Breast epithelium (tissue), 4 donors: ENCODE data around the gene PRR29. TPM values are rescaled to one million over a fixed set of nuclear protein-coding genes. Genes with fewer than 3 reads are reported as not detected.

ENCODE experiments used
- DNase-seq, 2 donors: peaks; one replicate each; pipeline ENCODE4 v3.0.0-alpha.2; 2019; ENCODE audit warnings: low spot score in 2 of 2
- H3K27ac ChIP-seq, 2 donors: fragments of 200-600 bp; sonication (generic) in 1 of 2; one replicate each; pipeline ENCODE4 v1.5.1; 2016 to 2019; ENCODE audit warnings: mild to moderate bottlenecking in 1 of 2
- H3K27me3 ChIP-seq, 2 donors: fragments of 200-600 bp; sonication (generic) in 1 of 2; one replicate each; pipeline versions ENCODE4 v1.5.1 to v1.6.0; 2017 to 2019; ENCODE audit warnings: control low read depth in 1 of 2, mild to moderate bottlenecking in 1 of 2
- H3K36me3 ChIP-seq: fragments of 200-600 bp; one replicate; pipeline ENCODE4 v1.5.1; 2019
- H3K4me1 ChIP-seq, 2 donors: fragments of 200-600 bp; sonication (generic); one replicate each; pipeline ENCODE4 v1.5.1; 2016 to 2019; ENCODE audit warnings: control low read depth in 1 of 2
- H3K4me3 ChIP-seq, 3 donors: fragments of 200-600 bp; sonication (generic); 1 replicate in 2 of 3; 2 replicates in 1 of 3; pipeline ENCODE4 v1.5.1; 2016 to 2019; ENCODE audit warnings: mild to moderate bottlenecking in 3 of 3, moderate library complexity in 2 of 3
- H3K9me3 ChIP-seq, 2 donors: fragments of 200-600 bp; sonication (generic) in 1 of 2; one replicate each; pipeline ENCODE4 v1.5.1; 2016 to 2019; ENCODE audit warnings: control low read depth in 1 of 2
- POLR2A ChIP-seq: fragments of 450-650 bp; IDR thresholded peaks from one replicate; pipeline ENCODE4 v1.6.1; 2016; ENCODE audit warnings: antibody characterized with exemption, mild to moderate bottlenecking, moderate library complexity
- POLR2AphosphoS5 ChIP-seq, 3 donors: sonication (generic); formaldehyde crosslinking; IDR thresholded peaks; one replicate each; pipeline ENCODE4 v1.6.1; 2017; ENCODE audit warnings: antibody characterized with exemption in 3 of 3
- intact Hi-C: fragments of 100-400 bp; cut with DNase I; formaldehyde crosslinking; loops from one replicate; pipeline ENCODE4 v1.15.1; 2023; ENCODE audit warnings: low total_unique reads
- total RNA-seq, 3 donors: library from RNA; depleted of rRNA; stranded (reverse); fragments of >200 nt; gene quantifications; one replicate each; pipeline ENCODE4 v1.1.0, GENCODE V29; 2016
- TF ChIP-seq, protein P1 (sequence below), 3 donors: fragments of 450-650 bp; IDR thresholded peaks; one replicate each; pipeline ENCODE4 v1.5.1; 2016 to 2017; ENCODE audit warnings: antibody characterized with exemption in 3 of 3, mild to moderate bottlenecking in 3 of 3, moderate library complexity in 3 of 3

PRR29 gene
- total RNA-seq, 3 donors from 2014 or later, result 0.15 to 1.3 (median 0.16) TPM

DNA sequence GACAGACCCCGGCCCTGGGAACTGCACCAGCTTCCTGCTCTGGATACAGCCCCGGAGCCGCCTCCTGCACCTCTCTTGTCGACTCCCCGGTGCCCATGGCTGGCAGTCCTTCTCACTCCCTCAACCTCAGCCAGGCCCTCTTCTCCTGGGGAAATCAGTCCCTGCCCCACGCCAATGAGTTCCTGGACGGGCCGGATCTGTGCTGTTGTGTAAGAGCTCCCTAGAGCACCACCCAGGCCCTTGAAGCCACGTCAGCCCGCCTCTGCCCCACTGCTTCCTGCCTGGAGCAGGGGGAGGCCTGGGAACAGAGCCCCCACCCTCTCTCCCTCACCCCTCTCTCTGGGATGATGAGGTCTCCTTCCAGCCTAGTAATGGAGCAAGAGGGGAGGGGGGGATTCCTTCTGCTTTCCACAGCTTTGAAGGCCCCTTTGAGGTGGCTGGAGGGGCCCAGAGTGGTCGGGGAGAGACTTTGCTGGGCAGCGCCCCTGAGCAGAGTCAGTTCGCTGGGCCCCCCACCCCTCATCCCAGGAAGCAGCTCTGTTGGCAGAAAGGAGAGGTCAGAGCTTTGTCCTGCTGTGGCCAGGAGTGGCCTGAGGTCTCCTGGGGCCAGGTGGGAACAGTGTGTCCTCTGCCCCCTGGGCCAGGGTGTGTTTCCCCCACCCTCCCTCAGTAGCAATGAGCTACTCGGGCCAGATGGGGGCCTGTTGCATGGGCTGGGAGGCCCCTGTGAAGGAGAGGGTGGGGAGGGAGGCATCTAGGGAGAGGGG is 3.8 kb downstream of the PRR29 start:
- no peak overlapping the region for H3K4me3 ChIP-seq
- peak overlapping the region in 1 of 2 donors; percentile 83 for H3K27ac ChIP-seq
- DNase-seq, result peak in 1 of 2 donors; percentile 49
- H3K9me3 ChIP-seq, result no peaks in the 10 kb centered on the region
- no peaks in the 10 kb centered on the region for H3K27me3 ChIP-seq
- intact Hi-C loops, result no loop called here
- no peaks in the 10 kb centered on the region for H3K36me3 ChIP-seq
- TF ChIP-seq, protein P1, sequence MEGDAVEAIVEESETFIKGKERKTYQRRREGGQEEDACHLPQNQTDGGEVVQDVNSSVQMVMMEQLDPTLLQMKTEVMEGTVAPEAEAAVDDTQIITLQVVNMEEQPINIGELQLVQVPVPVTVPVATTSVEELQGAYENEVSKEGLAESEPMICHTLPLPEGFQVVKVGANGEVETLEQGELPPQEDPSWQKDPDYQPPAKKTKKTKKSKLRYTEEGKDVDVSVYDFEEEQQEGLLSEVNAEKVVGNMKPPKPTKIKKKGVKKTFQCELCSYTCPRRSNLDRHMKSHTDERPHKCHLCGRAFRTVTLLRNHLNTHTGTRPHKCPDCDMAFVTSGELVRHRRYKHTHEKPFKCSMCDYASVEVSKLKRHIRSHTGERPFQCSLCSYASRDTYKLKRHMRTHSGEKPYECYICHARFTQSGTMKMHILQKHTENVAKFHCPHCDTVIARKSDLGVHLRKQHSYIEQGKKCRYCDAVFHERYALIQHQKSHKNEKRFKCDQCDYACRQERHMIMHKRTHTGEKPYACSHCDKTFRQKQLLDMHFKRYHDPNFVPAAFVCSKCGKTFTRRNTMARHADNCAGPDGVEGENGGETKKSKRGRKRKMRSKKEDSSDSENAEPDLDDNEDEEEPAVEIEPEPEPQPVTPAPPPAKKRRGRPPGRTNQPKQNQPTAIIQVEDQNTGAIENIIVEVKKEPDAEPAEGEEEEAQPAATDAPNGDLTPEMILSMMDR (IDR thresholded peaks at IDR 0.05), result no peak
- TF ChIP-seq POLR2AphosphoS5 (IDR thresholded peaks at IDR 0.05) (no peak), POLR2A (no peak)
- H3K4me1 ChIP-seq, result peaks cover 0 to 8% of the 10 kb centered on the region in 2 donors

DNA sequence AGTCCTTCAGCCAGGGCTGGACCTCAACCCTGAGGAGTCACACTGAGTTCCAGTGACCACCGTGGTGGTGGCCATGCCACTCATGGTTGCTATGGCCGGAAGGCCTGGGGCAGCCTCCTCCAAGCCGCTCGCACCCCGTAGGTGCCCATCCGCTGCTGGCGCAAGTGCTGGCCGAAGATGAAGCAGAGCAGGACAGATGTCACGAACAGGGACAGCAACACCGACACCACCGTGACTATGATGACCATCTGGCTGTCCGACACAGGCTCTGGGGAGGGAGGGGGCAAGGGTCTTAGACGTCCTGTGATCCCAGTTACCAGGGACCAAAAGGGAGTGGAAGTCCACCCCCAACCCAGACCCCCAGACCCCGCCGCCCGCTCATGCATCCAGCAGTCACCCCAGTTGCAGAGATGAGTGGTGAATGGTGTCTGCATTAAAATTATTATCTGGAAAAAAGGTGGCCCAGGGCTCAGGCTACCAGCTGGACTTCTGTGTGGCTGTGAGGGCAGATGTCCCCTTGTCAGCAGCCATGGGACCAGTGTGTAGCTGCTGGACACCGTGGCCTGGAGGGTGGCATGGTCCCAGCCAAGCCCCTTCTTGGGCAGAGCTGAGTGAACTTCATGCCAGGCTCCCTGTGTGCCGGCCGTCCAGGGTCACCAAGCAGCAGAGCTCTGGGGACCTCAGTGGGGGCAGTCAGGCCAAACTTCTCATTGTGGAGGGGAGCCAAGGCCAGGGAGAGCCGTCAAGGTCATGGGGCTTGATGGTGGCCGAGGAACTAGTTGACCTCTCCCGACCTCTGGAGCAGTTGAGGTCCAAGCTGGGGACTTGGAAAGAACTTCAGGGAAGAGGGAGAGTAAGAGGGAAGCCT is 4.7 kb downstream of the PRR29 start:
- H3K27ac ChIP-seq, result peak overlapping the region in 1 of 2 donors; percentile 83
- DNase-seq, result peak in 1 of 2 donors; percentile 46
- peaks cover 0 to 8% of the 10 kb centered on the region in 2 donors for H3K4me1 ChIP-seq
- TF ChIP-seq POLR2AphosphoS5 (IDR thresholded peaks at IDR 0.05), result no peak
- TF ChIP-seq, protein P1 (IDR thresholded peaks at IDR 0.05), result no peak
- TF ChIP-seq POLR2A, result no peak
- no peak overlapping the region for H3K4me3 ChIP-seq
- no peaks in the 10 kb centered on the region for H3K9me3 ChIP-seq
- intact Hi-C loops, result no loop called here
- no peaks in the 10 kb centered on the region for H3K27me3 ChIP-seq
- H3K36me3 ChIP-seq, result no peaks in the 10 kb centered on the region

DNA sequence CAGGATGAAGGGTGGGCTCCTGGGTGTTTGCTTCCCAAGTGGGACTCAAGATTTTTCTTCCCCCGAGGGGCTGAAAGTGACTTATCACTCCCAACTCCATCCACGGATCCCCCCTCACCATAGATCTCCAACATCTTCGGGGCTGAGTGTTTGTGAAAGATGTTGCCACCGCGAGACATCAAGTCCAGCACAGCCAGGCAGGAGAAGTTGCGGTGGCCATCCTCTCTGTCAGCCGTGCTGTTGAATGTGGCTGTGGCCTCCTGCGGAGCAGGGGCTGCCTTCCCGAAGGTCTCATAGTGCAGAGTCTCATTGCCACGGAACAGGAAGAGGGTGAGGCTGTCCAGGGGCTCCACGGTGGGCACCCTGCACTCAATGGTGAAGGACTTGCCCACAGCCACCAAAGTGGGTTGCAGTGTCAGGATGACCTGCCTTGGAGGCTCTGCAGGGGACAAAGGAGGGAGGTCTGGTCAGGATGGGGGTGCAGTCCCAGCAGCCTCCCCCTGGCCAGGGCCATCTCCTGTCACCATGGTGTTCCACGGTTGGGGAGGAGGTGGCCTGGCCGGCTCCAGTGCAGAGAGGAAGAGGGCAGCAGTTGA is 5.5 kb downstream of the PRR29 start:
- H3K4me1 ChIP-seq, result peaks cover 0 to 3% of the 10 kb centered on the region in 2 donors
- H3K27ac ChIP-seq, result peak overlapping the region in 1 of 2 donors; percentile 83
- H3K4me3 ChIP-seq, result no peak overlapping the region
- DNase-seq, result peak in 1 of 2 donors; percentile 27
- TF ChIP-seq, protein P1 (IDR thresholded peaks at IDR 0.05), result no peak
- TF ChIP-seq POLR2A (no peak), POLR2AphosphoS5 (IDR thresholded peaks at IDR 0.05) (no peak)
- no peaks in the 10 kb centered on the region for H3K36me3 ChIP-seq
- H3K27me3 ChIP-seq, result no peaks in the 10 kb centered on the region
- intact Hi-C loops, result no loop called here
- H3K9me3 ChIP-seq, result no peaks in the 10 kb centered on the region

DNA sequence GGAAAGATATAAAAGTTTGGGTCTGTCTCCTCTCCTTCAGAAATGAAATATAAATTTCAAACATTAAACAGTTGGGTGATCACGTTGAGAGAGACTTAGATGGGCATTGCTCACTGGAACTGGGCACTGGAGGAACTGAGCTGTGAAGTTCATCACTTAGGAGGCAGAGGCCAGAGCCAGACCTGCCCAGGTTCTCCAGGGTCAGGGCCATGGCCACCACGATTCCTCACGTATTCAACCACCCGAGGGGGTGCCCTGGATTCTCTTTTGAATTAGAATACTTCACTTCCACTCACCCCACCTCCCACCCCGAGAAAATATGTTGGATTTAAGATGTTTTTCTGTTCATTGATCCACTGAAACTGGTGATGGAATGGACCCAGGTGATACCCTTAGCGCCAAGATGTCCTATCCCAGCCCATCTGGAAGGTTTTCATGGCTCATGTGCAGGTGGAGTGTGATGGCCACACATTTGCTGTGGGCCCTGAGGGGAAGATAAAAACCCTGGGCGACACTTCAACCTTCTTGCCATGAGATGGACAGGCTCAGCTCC is 6.1 kb downstream of the PRR29 start:
- no peak overlapping the region for H3K27ac ChIP-seq
- no peaks in the 10 kb centered on the region for H3K27me3 ChIP-seq
- no peak for DNase-seq
- no peaks in the 10 kb centered on the region for H3K36me3 ChIP-seq
- no peaks in the 10 kb centered on the region for H3K9me3 ChIP-seq
- no peak overlapping the region for H3K4me3 ChIP-seq
- TF ChIP-seq POLR2AphosphoS5 (IDR thresholded peaks at IDR 0.05) (no peak), POLR2A (no peak)
- TF ChIP-seq, protein P1 (IDR thresholded peaks at IDR 0.05), result no peak
- no peaks in the 10 kb centered on the region for H3K4me1 ChIP-seq
- intact Hi-C loops, result no loop called here
